Colonic mucosa (tissue), 4 donors: ENCODE data around the gene PIK3R5. TPM values are rescaled to one million over a fixed set of nuclear protein-coding genes. Genes with fewer than 3 reads are reported as not detected.

Experiments used
- DNase-seq: peaks from one replicate; pipeline ENCODE4 v3.0.0-alpha.2; 2020
- H3K27ac ChIP-seq: fragments of 200-600 bp; one replicate; pipeline ENCODE4 v1.8.0; 2021
- H3K27me3 ChIP-seq: fragments of 200-600 bp; one replicate; pipeline ENCODE4 v1.8.0; 2021
- H3K36me3 ChIP-seq: fragments of 200-600 bp; one replicate; pipeline ENCODE4 v1.8.0; 2021
- H3K4me1 ChIP-seq: fragments of 200-600 bp; one replicate; pipeline ENCODE4 v1.8.0; 2021; ENCODE audit warnings: mild to moderate bottlenecking
- H3K4me3 ChIP-seq: fragments of 200-600 bp; one replicate; pipeline ENCODE4 v1.8.0; 2021
- H3K9ac ChIP-seq, 2 donors: one replicate each; pipeline ENCODE4 v1.7.0; 2013; ENCODE audit warnings: control low read depth in 2 of 2, low read depth in 2 of 2, low read length in 2 of 2
- H3K9me3 ChIP-seq: fragments of 200-600 bp; one replicate; pipeline ENCODE4 v1.8.0; 2021
- intact Hi-C: fragments of 100-400 bp; cut with DNase I; formaldehyde crosslinking; loops from one replicate; pipeline ENCODE4 v1.14.1; 2022
- total RNA-seq, 2 donors: library from RNA; stranded (reverse); fragmentation: NEBNext Ultra II Directional in 1 of 2; extraction: Animal tissue kit (Norgen Biotek cat#: 25700) in 1 of 2; gene quantifications; one replicate each; pipeline ENCODE4 v1.2.1, GENCODE V29; 2021
- TF ChIP-seq, protein P1 (sequence below): fragments of 200-600 bp; IDR thresholded peaks from one replicate; pipeline ENCODE4 v1.8.0; 2022; ENCODE audit warnings: antibody characterized with exemption, mild to moderate bottlenecking
- donor health status: healthy.
- donor health status: DM: no; HTN: no; CAD: no.
- donor health status: DM: no; HTN: no; CAD: no.

PIK3R5 gene
- total RNA-seq, 2 donors from 2014 or later, result 2.2 to 2.5 TPM

GRCh38 chr17:8890671-8891070 lies 74.8 kb downstream of the PIK3R5 start:
- DNase-seq, result no peak
- H3K36me3 ChIP-seq, result no peaks in the 10 kb centered on the region
- intact Hi-C loops, result loop anchor here (5.0 to 10.0 kb wide), 2 partner anchors 88 to 476 kb away; no protein-coding TSS in a partner anchor

GRCh38 chr17:8889458-8890210 lies 75.9 kb downstream of the PIK3R5 start:
- intact Hi-C loops, result loop anchor here (5.0 to 10.0 kb wide), 2 partner anchors 87 to 475 kb away; no protein-coding TSS in a partner anchor
- no peak for DNase-seq
- H3K4me1 ChIP-seq, result no peaks in the 10 kb centered on the region

More at GRCh38 chr17:8890671-8891070, 74.8 kb downstream of the PIK3R5 start:
- H3K4me1 ChIP-seq, result no peaks in the 10 kb centered on the region
- H3K27ac ChIP-seq, result no peak overlapping the region
- no peak overlapping the region for H3K4me3 ChIP-seq
- H3K9me3 ChIP-seq, result no peaks in the 10 kb centered on the region
- H3K27me3 ChIP-seq, result no peaks in the 10 kb centered on the region
- H3K9ac ChIP-seq, result no peak overlapping the region
- TF ChIP-seq, protein P1, sequence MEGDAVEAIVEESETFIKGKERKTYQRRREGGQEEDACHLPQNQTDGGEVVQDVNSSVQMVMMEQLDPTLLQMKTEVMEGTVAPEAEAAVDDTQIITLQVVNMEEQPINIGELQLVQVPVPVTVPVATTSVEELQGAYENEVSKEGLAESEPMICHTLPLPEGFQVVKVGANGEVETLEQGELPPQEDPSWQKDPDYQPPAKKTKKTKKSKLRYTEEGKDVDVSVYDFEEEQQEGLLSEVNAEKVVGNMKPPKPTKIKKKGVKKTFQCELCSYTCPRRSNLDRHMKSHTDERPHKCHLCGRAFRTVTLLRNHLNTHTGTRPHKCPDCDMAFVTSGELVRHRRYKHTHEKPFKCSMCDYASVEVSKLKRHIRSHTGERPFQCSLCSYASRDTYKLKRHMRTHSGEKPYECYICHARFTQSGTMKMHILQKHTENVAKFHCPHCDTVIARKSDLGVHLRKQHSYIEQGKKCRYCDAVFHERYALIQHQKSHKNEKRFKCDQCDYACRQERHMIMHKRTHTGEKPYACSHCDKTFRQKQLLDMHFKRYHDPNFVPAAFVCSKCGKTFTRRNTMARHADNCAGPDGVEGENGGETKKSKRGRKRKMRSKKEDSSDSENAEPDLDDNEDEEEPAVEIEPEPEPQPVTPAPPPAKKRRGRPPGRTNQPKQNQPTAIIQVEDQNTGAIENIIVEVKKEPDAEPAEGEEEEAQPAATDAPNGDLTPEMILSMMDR, result no peak

GRCh38 chr17:8888704-8889302 lies 76.7 kb downstream of the PIK3R5 start:
- Histone ChIP-seq H3K36me3 (no peaks in the 10 kb centered on the region), H3K4me3 (no peak overlapping the region), H3K9me3 (no peaks in the 10 kb centered on the region), H3K27me3 (no peaks in the 10 kb centered on the region), H3K9ac (no peak overlapping the region), H3K27ac (no peak overlapping the region), H3K4me1 (no peaks in the 10 kb centered on the region)
- intact Hi-C loops, result no loop called here
- TF ChIP-seq, protein P1, result no peak
- no peak for DNase-seq

More at GRCh38 chr17:8889458-8890210, 75.9 kb downstream of the PIK3R5 start:
- no peak overlapping the region for H3K9ac ChIP-seq
- TF ChIP-seq, protein P1, result no peak
- H3K4me3 ChIP-seq, result no peak overlapping the region
- H3K27ac ChIP-seq, result no peak overlapping the region
- H3K36me3 ChIP-seq, result no peaks in the 10 kb centered on the region
- no peaks in the 10 kb centered on the region for H3K9me3 ChIP-seq
- no peaks in the 10 kb centered on the region for H3K27me3 ChIP-seq

DNA sequence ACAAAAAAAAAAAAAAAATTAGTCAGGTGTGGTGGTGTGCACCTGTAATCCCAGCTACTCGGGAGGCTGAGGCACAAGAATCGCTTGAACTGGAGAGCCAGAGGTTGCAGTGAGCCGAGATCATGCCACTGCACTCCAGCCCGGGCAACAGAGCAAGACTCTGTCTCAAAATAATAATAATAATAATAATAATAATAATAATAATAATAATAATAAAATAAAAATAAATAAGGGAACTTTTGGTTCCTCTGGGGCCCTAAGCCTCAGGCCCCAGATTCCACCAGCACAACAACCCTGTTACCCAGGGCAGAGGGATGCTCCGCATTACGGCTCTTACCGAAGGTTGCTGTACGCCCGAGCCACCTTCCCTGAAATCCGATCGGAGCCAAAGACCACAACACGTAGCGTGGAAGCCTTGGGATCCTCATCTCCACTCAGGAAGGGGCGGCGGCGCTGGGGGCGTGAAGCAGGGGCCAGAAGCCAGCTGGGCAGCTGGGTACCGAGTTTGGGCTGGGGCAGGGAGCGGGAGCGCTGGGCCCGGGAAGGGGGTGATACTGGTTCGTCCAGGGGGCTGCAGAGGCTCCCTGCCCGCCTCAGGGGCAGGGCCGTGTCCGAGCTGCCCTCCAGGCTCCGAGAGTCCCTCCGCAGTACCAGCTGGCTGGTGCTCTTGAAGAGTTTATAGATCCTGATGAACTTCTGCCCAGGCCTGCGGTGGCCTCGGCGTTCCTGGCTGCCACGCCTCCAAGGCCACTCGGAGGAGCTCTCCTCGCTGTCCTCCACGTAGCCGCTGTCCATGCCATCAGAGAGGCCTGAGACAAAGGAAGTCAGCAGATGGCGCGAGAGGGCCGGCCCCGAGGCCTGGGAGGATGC lies 77.4 kb downstream of the PIK3R5 start:
- H3K27me3 ChIP-seq, result no peaks in the 10 kb centered on the region
- no peaks in the 10 kb centered on the region for H3K4me1 ChIP-seq
- TF ChIP-seq, protein P1, result no peak
- H3K9me3 ChIP-seq, result no peaks in the 10 kb centered on the region
- intact Hi-C loops, result no loop called here
- H3K4me3 ChIP-seq, result no peak overlapping the region
- no peak overlapping the region for H3K27ac ChIP-seq
- DNase-seq, result peak; percentile 38
- H3K36me3 ChIP-seq, result no peaks in the 10 kb centered on the region
- H3K9ac ChIP-seq, result no peak overlapping the region

GRCh38 chr17:8887301-8887700 lies 78.2 kb downstream of the PIK3R5 start:
- no peak for DNase-seq
- no peak overlapping the region for H3K9ac ChIP-seq
- H3K9me3 ChIP-seq, result no peaks in the 10 kb centered on the region
- TF ChIP-seq, protein P1, result no peak
- no peaks in the 10 kb centered on the region for H3K36me3 ChIP-seq
- intact Hi-C loops, result no loop called here
- no peaks in the 10 kb centered on the region for H3K4me1 ChIP-seq
- H3K4me3 ChIP-seq, result no peak overlapping the region
- H3K27me3 ChIP-seq, result no peaks in the 10 kb centered on the region
- no peak overlapping the region for H3K27ac ChIP-seq
